ENCODE results near the gene ITGB6. TPM values are rescaled to one million over a fixed set of nuclear protein-coding genes. Genes with fewer than 3 reads are reported as not detected.

The ITGB6 gene
- polyA plus RNA-seq, 1 donor: 11.5 TPM

- WGBS (ENCODE audit: insufficient coverage, low lambda C conversion rate): 92% methylated on average over 2 of the region's 2 CpGs
These were observed 131.2 kb downstream of the ITGB6 start for GRCh38 chr2:160068906-160069305.

GRCh38 chr2:160064916-160065315 lies 135.2 kb downstream of the ITGB6 start:
- 100% methylated on average over 1 of the region's 1 CpG for WGBS (ENCODE audit: insufficient coverage, low lambda C conversion rate)

More at GRCh38 chr2:160068906-160069305, 131.2 kb downstream of the ITGB6 start:
- no peak for DNase-seq
- Histone ChIP-seq H3K4me3 (ENCODE audit: low read length) (no peak overlapping the region), H3K27ac (ENCODE audit: low read length) (no peak overlapping the region), H3K9me3 (ENCODE audit: control insufficient read depth, low read depth, low read length) (no peaks in the 10 kb centered on the region), H3K27me3 (ENCODE audit: control insufficient read depth, insufficient read depth, low read length) (no peaks in the 10 kb centered on the region), H3K36me3 (ENCODE audit: control insufficient read depth, insufficient read depth, low read length) (no peaks in the 10 kb centered on the region), H3K4me1 (ENCODE audit: control insufficient read depth, insufficient read depth, low read length) (peaks cover 21% of the 10 kb centered on the region)

DNA sequence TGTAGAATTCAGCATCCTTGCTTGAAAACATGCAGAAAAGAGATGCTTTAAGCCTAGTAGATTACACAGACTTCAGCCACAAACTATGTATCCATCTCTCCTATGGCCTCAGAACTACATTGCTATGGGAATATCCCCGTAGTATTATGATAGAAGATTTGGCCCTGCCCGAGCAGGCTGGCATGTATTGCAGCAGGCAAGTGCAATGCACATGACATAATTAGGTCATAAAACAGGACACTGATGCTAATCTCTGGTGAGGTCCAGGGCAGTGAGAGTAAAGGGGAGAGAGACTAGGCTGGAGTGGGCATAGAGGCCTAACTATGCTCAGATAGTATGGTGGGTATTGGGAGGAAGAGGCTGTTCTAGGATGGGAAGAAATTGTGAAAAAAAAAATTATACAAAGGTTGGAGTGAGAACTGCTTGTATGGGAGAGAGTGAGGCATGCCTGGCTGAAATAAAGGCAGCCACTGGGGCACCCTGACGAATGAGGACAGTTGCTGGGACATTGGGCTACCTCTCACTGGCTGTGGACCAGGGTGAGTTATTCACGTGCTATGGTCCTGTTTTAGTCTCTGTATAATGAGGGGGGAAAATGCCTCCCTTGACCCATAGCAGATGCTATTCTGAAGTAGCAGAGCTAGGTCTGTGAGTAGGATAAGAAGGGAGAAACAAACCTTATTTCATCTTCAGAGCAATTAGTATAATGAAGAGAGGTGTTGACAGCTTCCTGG lies 136.0 kb downstream of the ITGB6 start:
- Histone ChIP-seq H3K27me3 (ENCODE audit: control insufficient read depth, insufficient read depth, low read length) (no peaks in the 10 kb centered on the region), H3K27ac (ENCODE audit: low read length) (peak overlapping the region; percentile 76), H3K4me3 (ENCODE audit: low read length) (no peak overlapping the region), H3K4me1 (ENCODE audit: control insufficient read depth, insufficient read depth, low read length) (peaks cover 34% of the 10 kb centered on the region), H3K9me3 (ENCODE audit: control insufficient read depth, low read depth, low read length) (no peaks in the 10 kb centered on the region), H3K36me3 (ENCODE audit: control insufficient read depth, insufficient read depth, low read length) (no peaks in the 10 kb centered on the region)
- WGBS (ENCODE audit: insufficient coverage, low lambda C conversion rate): no CpG with 5 or more reads among the region's 4 CpGs
- DNase-seq: peak in 1 of 2 donors; percentile 65

More at GRCh38 chr2:160064916-160065315, 135.2 kb downstream of the ITGB6 start:
- Histone ChIP-seq H3K9me3 (ENCODE audit: control insufficient read depth, low read depth, low read length) (no peaks in the 10 kb centered on the region), H3K27ac (ENCODE audit: low read length) (peak overlapping the region; percentile 76), H3K4me1 (ENCODE audit: control insufficient read depth, insufficient read depth, low read length) (peaks cover 34% of the 10 kb centered on the region), H3K36me3 (ENCODE audit: control insufficient read depth, insufficient read depth, low read length) (no peaks in the 10 kb centered on the region), H3K4me3 (ENCODE audit: low read length) (no peak overlapping the region), H3K27me3 (ENCODE audit: control insufficient read depth, insufficient read depth, low read length) (no peaks in the 10 kb centered on the region)
- peak in 1 of 2 donors; percentile 66 for DNase-seq

- WGBS (ENCODE audit: insufficient coverage, low lambda C conversion rate): no CpG with 5 or more reads among the region's 5 CpGs
- H3K27me3 ChIP-seq (ENCODE audit: control insufficient read depth, insufficient read depth, low read length): no peaks in the 10 kb centered on the region
- H3K4me1 ChIP-seq (ENCODE audit: control insufficient read depth, insufficient read depth, low read length): peaks cover 34% of the 10 kb centered on the region
- no peaks in the 10 kb centered on the region for H3K36me3 ChIP-seq (ENCODE audit: control insufficient read depth, insufficient read depth, low read length)
- no peaks in the 10 kb centered on the region for H3K9me3 ChIP-seq (ENCODE audit: control insufficient read depth, low read depth, low read length)
- peak overlapping the region; percentile 81 for H3K4me3 ChIP-seq (ENCODE audit: low read length)
- peak overlapping the region; percentile 76 for H3K27ac ChIP-seq (ENCODE audit: low read length)
- peak in 1 of 2 donors; percentile 83 for DNase-seq
These were observed 136.8 kb downstream of the ITGB6 start for GRCh38 chr2:160063271-160063670.

DNA sequence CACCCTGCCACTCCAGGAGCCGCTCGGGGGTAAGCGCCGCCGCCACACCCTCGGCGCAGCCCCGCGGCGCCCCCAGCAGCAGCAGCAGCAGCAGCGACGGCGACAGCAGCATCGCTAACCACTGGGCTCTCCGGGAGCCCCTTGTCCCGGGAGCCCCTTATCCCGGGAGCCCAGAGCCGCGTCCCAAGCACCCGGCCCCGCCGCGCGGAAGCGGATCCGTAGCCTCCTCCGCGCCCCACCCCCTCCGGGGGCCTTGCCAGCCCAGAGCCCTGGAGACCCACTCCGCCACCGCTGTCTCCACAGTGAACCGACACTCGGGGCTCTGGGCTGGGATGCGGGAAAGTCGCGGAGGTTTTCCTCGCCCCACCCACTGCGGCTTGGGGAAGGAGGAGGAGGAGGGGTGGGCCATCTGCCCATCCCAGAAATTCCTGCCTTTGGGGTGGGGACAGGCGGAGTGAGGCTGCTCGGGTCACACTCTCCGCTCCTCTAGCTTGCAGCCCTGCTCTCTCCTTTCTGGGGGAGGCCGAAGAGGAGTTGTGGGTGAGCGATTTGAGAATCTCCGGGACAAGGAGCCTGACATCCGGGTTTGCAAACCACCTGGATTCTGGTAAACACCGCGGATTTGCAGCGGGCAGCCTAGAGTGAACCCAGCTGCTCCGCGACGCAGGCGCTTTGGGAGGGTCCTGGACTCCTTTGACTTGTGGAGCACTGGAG lies 137.6 kb downstream of the ITGB6 start, which contains the start of gene PLA2R1:
TSS of gene PLA2R1 (minus strand) at position 324 of the 714 bp plus-strand sequence. CDS start at position 112, 212 bp downstream.
- no CpG with 5 or more reads among the region's 52 CpGs for WGBS (ENCODE audit: insufficient coverage, low lambda C conversion rate)
- Histone ChIP-seq H3K4me1 (ENCODE audit: control insufficient read depth, insufficient read depth, low read length) (peaks cover 39% of the 10 kb centered on the region), H3K27ac (ENCODE audit: low read length) (peak within 1 kb of the TSS; percentile 76), H3K9me3 (ENCODE audit: control insufficient read depth, low read depth, low read length) (no peaks in the 10 kb centered on the region), H3K4me3 (ENCODE audit: low read length) (peak within 1 kb of the TSS; percentile 81), H3K36me3 (ENCODE audit: control insufficient read depth, insufficient read depth, low read length) (no peaks in the 10 kb centered on the region), H3K27me3 (ENCODE audit: control insufficient read depth, insufficient read depth, low read length) (no peaks in the 10 kb centered on the region)
- DNase-seq: peak in 1 of 2 donors; percentile 81

DNA sequence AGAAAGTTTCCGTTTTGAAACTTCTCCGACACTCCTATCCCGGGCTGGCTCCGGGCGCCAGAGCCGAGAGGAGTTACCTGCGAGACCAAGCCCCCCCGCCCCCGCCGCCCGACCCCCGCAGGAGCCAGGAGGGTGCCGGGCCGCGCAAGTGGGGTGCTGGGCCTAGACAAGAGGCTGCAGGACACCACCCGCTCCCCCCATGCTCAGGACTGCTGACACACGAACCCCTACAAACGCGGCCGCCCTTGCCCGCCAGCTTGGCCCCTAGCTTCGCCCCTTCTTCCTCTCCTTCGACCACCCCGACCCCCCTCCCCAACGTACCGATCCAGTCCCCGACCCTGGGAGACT lies 138.2 kb downstream of the ITGB6 start:
- H3K4me1 ChIP-seq (ENCODE audit: control insufficient read depth, insufficient read depth, low read length): peaks cover 44% of the 10 kb centered on the region
- no peaks in the 10 kb centered on the region for H3K36me3 ChIP-seq (ENCODE audit: control insufficient read depth, insufficient read depth, low read length)
- H3K4me3 ChIP-seq (ENCODE audit: low read length): peak overlapping the region; percentile 81
- no peaks in the 10 kb centered on the region for H3K9me3 ChIP-seq (ENCODE audit: control insufficient read depth, low read depth, low read length)
- H3K27ac ChIP-seq (ENCODE audit: low read length): peak overlapping the region; percentile 76
- peak in 1 of 2 donors; percentile 53 for DNase-seq
- WGBS (ENCODE audit: insufficient coverage, low lambda C conversion rate): no CpG with 5 or more reads among the region's 27 CpGs
- H3K27me3 ChIP-seq (ENCODE audit: control insufficient read depth, insufficient read depth, low read length): no peaks in the 10 kb centered on the region

DNA sequence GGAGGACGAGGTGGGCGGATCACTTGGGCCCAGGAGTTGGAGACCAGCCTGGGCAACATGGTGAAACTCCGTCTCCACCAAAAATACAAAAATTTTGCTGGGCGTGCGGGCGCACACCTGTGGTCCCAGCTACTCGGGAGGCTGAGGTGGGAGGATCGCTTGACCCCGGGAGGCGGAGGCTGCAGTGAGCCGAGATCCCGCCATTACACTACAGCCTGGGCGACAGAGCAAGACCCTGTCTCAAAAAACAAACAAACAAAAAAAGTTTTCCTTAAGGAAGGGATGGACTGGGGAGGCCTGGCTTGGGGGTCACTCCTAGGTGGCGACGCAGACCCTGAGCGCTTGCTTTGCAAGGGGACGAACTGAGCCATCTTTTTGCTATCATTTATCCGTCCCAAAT lies 138.5 kb downstream of the ITGB6 start:
- Histone ChIP-seq H3K27ac (ENCODE audit: low read length) (no peak overlapping the region), H3K27me3 (ENCODE audit: control insufficient read depth, insufficient read depth, low read length) (no peaks in the 10 kb centered on the region), H3K4me1 (ENCODE audit: control insufficient read depth, insufficient read depth, low read length) (peaks cover 48% of the 10 kb centered on the region), H3K9me3 (ENCODE audit: control insufficient read depth, low read depth, low read length) (no peaks in the 10 kb centered on the region), H3K36me3 (ENCODE audit: control insufficient read depth, insufficient read depth, low read length) (no peaks in the 10 kb centered on the region), H3K4me3 (ENCODE audit: low read length) (peak overlapping the region; percentile 81)
- DNase-seq: no peak
- no CpG with 5 or more reads among the region's 18 CpGs for WGBS (ENCODE audit: insufficient coverage, low lambda C conversion rate)

- no peaks in the 10 kb centered on the region for H3K27me3 ChIP-seq (ENCODE audit: control insufficient read depth, insufficient read depth, low read length)
- no peak for DNase-seq
- WGBS (ENCODE audit: insufficient coverage, low lambda C conversion rate): no CpG with 5 or more reads among the region's 2 CpGs
These were observed 139.8 kb downstream of the ITGB6 start for GRCh38 chr2:160060297-160060696.

GRCh38 chr2:160057356-160057755 lies 142.7 kb downstream of the ITGB6 start:
- H3K27ac ChIP-seq (ENCODE audit: low read length): peak overlapping the region; percentile 66
- no peaks in the 10 kb centered on the region for H3K9me3 ChIP-seq (ENCODE audit: control insufficient read depth, low read depth, low read length)
- no CpG with 5 or more reads among the region's 2 CpGs for WGBS (ENCODE audit: insufficient coverage, low lambda C conversion rate)
- no peak overlapping the region for H3K4me3 ChIP-seq (ENCODE audit: low read length)
- peaks cover 25% of the 10 kb centered on the region for H3K4me1 ChIP-seq (ENCODE audit: control insufficient read depth, insufficient read depth, low read length)
- H3K36me3 ChIP-seq (ENCODE audit: control insufficient read depth, insufficient read depth, low read length): no peaks in the 10 kb centered on the region
- no peaks in the 10 kb centered on the region for H3K27me3 ChIP-seq (ENCODE audit: control insufficient read depth, insufficient read depth, low read length)
- peak in 1 of 2 donors; percentile 63 for DNase-seq

More at GRCh38 chr2:160060297-160060696, 139.8 kb downstream of the ITGB6 start:
- Histone ChIP-seq H3K4me3 (ENCODE audit: low read length) (no peak overlapping the region), H3K9me3 (ENCODE audit: control insufficient read depth, low read depth, low read length) (no peaks in the 10 kb centered on the region), H3K4me1 (ENCODE audit: control insufficient read depth, insufficient read depth, low read length) (peaks cover 45% of the 10 kb centered on the region), H3K27ac (ENCODE audit: low read length) (no peak overlapping the region), H3K36me3 (ENCODE audit: control insufficient read depth, insufficient read depth, low read length) (no peaks in the 10 kb centered on the region)

- Histone ChIP-seq H3K27ac (ENCODE audit: low read length) (no peak overlapping the region), H3K27me3 (ENCODE audit: control insufficient read depth, insufficient read depth, low read length) (no peaks in the 10 kb centered on the region), H3K4me1 (ENCODE audit: control insufficient read depth, insufficient read depth, low read length) (peaks cover 17% of the 10 kb centered on the region), H3K4me3 (ENCODE audit: low read length) (no peak overlapping the region), H3K36me3 (ENCODE audit: control insufficient read depth, insufficient read depth, low read length) (no peaks in the 10 kb centered on the region), H3K9me3 (ENCODE audit: control insufficient read depth, low read depth, low read length) (no peaks in the 10 kb centered on the region)
- no peak for DNase-seq
- 90% methylated on average over 2 of the region's 7 CpGs for WGBS (ENCODE audit: insufficient coverage, low lambda C conversion rate)
These were observed 144.4 kb downstream of the ITGB6 start for GRCh38 chr2:160055726-160056108.

Data from large intestine (tissue), 3 donors.